Heart left ventricle (tissue), 13 donors: ENCODE data around the gene HOXB1.

ENCODE experiments used
- POLR2A ChIP-seq, 2 donors: fragments of 450-650 bp; IDR thresholded peaks; one replicate each; pipeline ENCODE4 v1.6.1; 2017; ENCODE audit warnings: antibody characterized with exemption in 2 of 2, mild to moderate bottlenecking in 2 of 2, moderate library complexity in 2 of 2
- TF ChIP-seq, protein P1 (sequence below), 12 donors: fragments of 200-600 bp; sonication (generic) in 4 of 12; IDR thresholded peaks; one replicate each; pipeline versions ENCODE4 v1.5.0 to v1.8.0; 2018 to 2022; ENCODE audit warnings: antibody characterized with exemption in 12 of 12, mild to moderate bottlenecking in 5 of 12
- donor health status: ischemic (EF 13 %, LVEDD 7.1; RV severe dilation, severe dysfunction).
- donor health status: DM: no; HTN: yes; CAD: no.
- donor health status: DM: no; HTN: no; CAD: no.
- donor health status: ischemic (EF 25% LVEDD 6.9; RV normal size, moderate dysfunction).
- donor health status: ischemic (EF 25% LVEDD 5.7; RV mildly dilated, moderate dysfunction).
- donor health status: ischemic (EF 35%, LVEDD 5.7; RV mildly dilated, moderate dysfunction).
- donor health status: nonischemic (EF 11% LVEDD 7.7; RV severe dilation, severe dysfunction).
- donor health status: DM: yes; HTN: yes; CAD: no.
- donor health status: PGD.
- donor health status: ischemic (EF 29% LVEDD 5.4; RV normal size, mild dysfunction).
- donor health status: nonischemic (EF 23%, LVEDD 6.1; RV moderate dilation, normal function).

- TF ChIP-seq, protein P1, sequence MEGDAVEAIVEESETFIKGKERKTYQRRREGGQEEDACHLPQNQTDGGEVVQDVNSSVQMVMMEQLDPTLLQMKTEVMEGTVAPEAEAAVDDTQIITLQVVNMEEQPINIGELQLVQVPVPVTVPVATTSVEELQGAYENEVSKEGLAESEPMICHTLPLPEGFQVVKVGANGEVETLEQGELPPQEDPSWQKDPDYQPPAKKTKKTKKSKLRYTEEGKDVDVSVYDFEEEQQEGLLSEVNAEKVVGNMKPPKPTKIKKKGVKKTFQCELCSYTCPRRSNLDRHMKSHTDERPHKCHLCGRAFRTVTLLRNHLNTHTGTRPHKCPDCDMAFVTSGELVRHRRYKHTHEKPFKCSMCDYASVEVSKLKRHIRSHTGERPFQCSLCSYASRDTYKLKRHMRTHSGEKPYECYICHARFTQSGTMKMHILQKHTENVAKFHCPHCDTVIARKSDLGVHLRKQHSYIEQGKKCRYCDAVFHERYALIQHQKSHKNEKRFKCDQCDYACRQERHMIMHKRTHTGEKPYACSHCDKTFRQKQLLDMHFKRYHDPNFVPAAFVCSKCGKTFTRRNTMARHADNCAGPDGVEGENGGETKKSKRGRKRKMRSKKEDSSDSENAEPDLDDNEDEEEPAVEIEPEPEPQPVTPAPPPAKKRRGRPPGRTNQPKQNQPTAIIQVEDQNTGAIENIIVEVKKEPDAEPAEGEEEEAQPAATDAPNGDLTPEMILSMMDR (IDR thresholded peaks at IDR 0.05): no peak
- TF ChIP-seq POLR2A (IDR thresholded peaks at IDR 0.05): no peak
Observed at GRCh38 chr17:48488548-48489106, 42.2 kb downstream of the HOXB1 start.
